ENCODE data around the gene VPS39. TPM values are rescaled to one million over a fixed set of nuclear protein-coding genes. Genes with fewer than 3 reads are reported as not detected.

Gene VPS39
- total and polyA plus RNA-seq, 2 donors (not counting 1 experiment from before 2014, with no cell fraction given): 53.7 to 55.5 TPM

- no peak overlapping the region for H3K4me3 ChIP-seq (replicated peaks in 1 of 4; ENCODE audit: control extremely low read depth in 1 of 4, insufficient read depth in 1 of 4, low read depth in 3 of 4, low read length in 4 of 4)
- H3K9ac ChIP-seq (ENCODE audit: insufficient read depth, low read length): no peak overlapping the region
- TF ChIP-seq CTCF (conservative IDR thresholded peaks at IDR 0.05 in 1 of 2, IDR thresholded peaks at IDR 0.05 in 1 of 2; ENCODE audit: low read depth in 1 of 2, low read length in 2 of 2) (no peak), EZH2 (IDR thresholded peaks at IDR 0.05; ENCODE audit: low read length, missing control alignments) (no peak)
- no peak for DNase-seq (ENCODE audit: low read depth in 2 of 2)
- H3K4me2 ChIP-seq (ENCODE audit: extremely low read depth, insufficient read depth, low read length): no peak overlapping the region
- no peaks in the 10 kb centered on the region for H3K4me1 ChIP-seq (ENCODE audit: control insufficient read depth, extremely low read depth, insufficient read depth, low read length)
- H3K36me3 ChIP-seq (ENCODE audit: control insufficient read depth, insufficient read depth, low read length): no peaks in the 10 kb centered on the region
- H3K79me2 ChIP-seq (ENCODE audit: control insufficient read depth, insufficient read depth, low read length): no peaks in the 10 kb centered on the region
- no peak overlapping the region for H2AFZ ChIP-seq (ENCODE audit: low read length)
- peaks cover 4% of the 10 kb centered on the region for H3K27me3 ChIP-seq (ENCODE audit: control insufficient read depth, insufficient read depth, low read length)
- no peak overlapping the region for H3K27ac ChIP-seq (ENCODE audit: insufficient read depth, low read length)
- H4K20me1 ChIP-seq (ENCODE audit: control insufficient read depth, extremely low read depth, insufficient read depth, low read length): no peaks in the 10 kb centered on the region
- no peaks in the 10 kb centered on the region for H3K9me3 ChIP-seq (ENCODE audit: control insufficient read depth, insufficient read depth, low read depth, low read length)
Observed at GRCh38 chr15:42148808-42149492, 59.2 kb downstream of the VPS39 start.

- TF ChIP-seq CTCF (conservative IDR thresholded peaks at IDR 0.05 in 1 of 2, IDR thresholded peaks at IDR 0.05 in 1 of 2; ENCODE audit: low read depth in 1 of 2, low read length in 2 of 2): no peak
- TF ChIP-seq EZH2 (IDR thresholded peaks at IDR 0.05; ENCODE audit: low read length, missing control alignments): no peak
- no peak overlapping the region for H2AFZ ChIP-seq (ENCODE audit: low read length)
Observed at GRCh38 chr15:42147431-42147735, 60.7 kb downstream of the VPS39 start.

GRCh38 chr15:42146551-42147430 lies 61.3 kb downstream of the VPS39 start:
- H3K79me2 ChIP-seq (ENCODE audit: control insufficient read depth, insufficient read depth, low read length): no peaks in the 10 kb centered on the region
- no peaks in the 10 kb centered on the region for H3K36me3 ChIP-seq (ENCODE audit: control insufficient read depth, insufficient read depth, low read length)
- H3K4me3 ChIP-seq (replicated peaks in 1 of 4; ENCODE audit: control extremely low read depth in 1 of 4, insufficient read depth in 1 of 4, low read depth in 3 of 4, low read length in 4 of 4): no peak overlapping the region
- H2AFZ ChIP-seq (ENCODE audit: low read length): no peak overlapping the region
- no peaks in the 10 kb centered on the region for H4K20me1 ChIP-seq (ENCODE audit: control insufficient read depth, extremely low read depth, insufficient read depth, low read length)
- H3K4me1 ChIP-seq (ENCODE audit: control insufficient read depth, extremely low read depth, insufficient read depth, low read length): no peaks in the 10 kb centered on the region
- no peak overlapping the region for H3K9ac ChIP-seq (ENCODE audit: insufficient read depth, low read length)
- H3K27me3 ChIP-seq (ENCODE audit: control insufficient read depth, insufficient read depth, low read length): peaks cover 4% of the 10 kb centered on the region
- no peak overlapping the region for H3K4me2 ChIP-seq (ENCODE audit: extremely low read depth, insufficient read depth, low read length)
- no peak overlapping the region for H3K27ac ChIP-seq (ENCODE audit: insufficient read depth, low read length)
- DNase-seq (ENCODE audit: low read depth in 2 of 2): no peak
- no peak for TF ChIP-seq EZH2 (IDR thresholded peaks at IDR 0.05; ENCODE audit: low read length, missing control alignments)
- TF ChIP-seq CTCF (conservative IDR thresholded peaks at IDR 0.05 in 1 of 2, IDR thresholded peaks at IDR 0.05 in 1 of 2; ENCODE audit: low read depth in 1 of 2, low read length in 2 of 2): no peak
- H3K9me3 ChIP-seq (ENCODE audit: control insufficient read depth, insufficient read depth, low read depth, low read length): no peaks in the 10 kb centered on the region

More at GRCh38 chr15:42147431-42147735, 60.7 kb downstream of the VPS39 start:
- no peaks in the 10 kb centered on the region for H3K36me3 ChIP-seq (ENCODE audit: control insufficient read depth, insufficient read depth, low read length)
- no peaks in the 10 kb centered on the region for H4K20me1 ChIP-seq (ENCODE audit: control insufficient read depth, extremely low read depth, insufficient read depth, low read length)
- no peaks in the 10 kb centered on the region for H3K79me2 ChIP-seq (ENCODE audit: control insufficient read depth, insufficient read depth, low read length)
- H3K4me2 ChIP-seq (ENCODE audit: extremely low read depth, insufficient read depth, low read length): no peak overlapping the region
- peaks cover 4% of the 10 kb centered on the region for H3K27me3 ChIP-seq (ENCODE audit: control insufficient read depth, insufficient read depth, low read length)
- no peak overlapping the region for H3K27ac ChIP-seq (ENCODE audit: insufficient read depth, low read length)
- no peak overlapping the region for H3K9ac ChIP-seq (ENCODE audit: insufficient read depth, low read length)
- H3K9me3 ChIP-seq (ENCODE audit: control insufficient read depth, insufficient read depth, low read depth, low read length): no peaks in the 10 kb centered on the region
- H3K4me1 ChIP-seq (ENCODE audit: control insufficient read depth, extremely low read depth, insufficient read depth, low read length): no peaks in the 10 kb centered on the region
- DNase-seq (ENCODE audit: low read depth in 2 of 2): no peak
- no peak overlapping the region for H3K4me3 ChIP-seq (replicated peaks in 1 of 4; ENCODE audit: control extremely low read depth in 1 of 4, insufficient read depth in 1 of 4, low read depth in 3 of 4, low read length in 4 of 4)

Measured in fibroblast of lung (primary cell).